HFFc6 (cell line): ENCODE data around the gene EMILIN2. TPM values are rescaled to one million over a fixed set of nuclear protein-coding genes. Genes with fewer than 3 reads are reported as not detected.

Experiments used
- DNase-seq: peaks from one replicate; pipeline ENCODE4 v3.0.0-alpha.2; 2018
- H3K27ac Mint-ChIP-seq: 2 replicates; pipeline ENCODE4 v1.8.0; 2020; ENCODE audit warnings: mild to moderate bottlenecking, mixed read lengths
- H3K27me3 Mint-ChIP-seq: 2 replicates; pipeline ENCODE4 v1.8.0; 2021; ENCODE audit warnings: mild to moderate bottlenecking, moderate library complexity, mixed read lengths; ENCODE audit not compliant: insufficient read depth
- H3K36me3 Mint-ChIP-seq: 2 replicates; pipeline ENCODE4 v1.8.0; 2021; ENCODE audit warnings: low read depth, mixed read lengths
- H3K4me1 Mint-ChIP-seq: 2 replicates; pipeline ENCODE4 v1.8.0; 2020; ENCODE audit warnings: low read depth, mixed read lengths
- H3K4me3 Mint-ChIP-seq: 2 replicates; pipeline ENCODE4 v1.8.0; 2020; ENCODE audit warnings: mild to moderate bottlenecking, moderate library complexity, mixed read lengths
- H3K9me3 Mint-ChIP-seq: 2 replicates; pipeline ENCODE4 v1.8.0; 2020; ENCODE audit warnings: mild to moderate bottlenecking, mixed read lengths
- CTCF ChIP-seq: fragments of 200-600 bp; sonication (generic); IDR thresholded peaks from 2 replicates; pipeline ENCODE4 v1.5.0; 2021; ENCODE audit warnings: antibody characterized with exemption, mild to moderate bottlenecking
- total RNA-seq, 6 experiments: library from RNA; stranded (reverse); fragmentation: NEBNext Ultra II Directional; extraction: Animal tissue kit (Norgen Biotek cat#: 25700); gene quantifications; 2 replicates in 1 of 6; 3 replicates in 5 of 6; pipeline ENCODE4 v1.2.3, GENCODE V29; 2021

Gene EMILIN2
- total RNA-seq, 6 experiments from 2014 or later: 5.9 to 10.6 (median 8.2) TPM

GRCh38 chr18:2916184-2916583 lies 69.4 kb downstream of the EMILIN2 start:
- peaks cover 19% of the 10 kb centered on the region for H3K36me3 Mint-ChIP-seq
- H3K27ac Mint-ChIP-seq: peak overlapping the region; percentile 10; the same call in 1 of the 2 replicates
- no peaks in the 10 kb centered on the region for H3K27me3 Mint-ChIP-seq
- no peak for DNase-seq
- no peaks in the 10 kb centered on the region; the same call in 1 of the 2 replicates for H3K4me1 Mint-ChIP-seq
- H3K4me3 Mint-ChIP-seq: no peak overlapping the region
- no peaks in the 10 kb centered on the region for H3K9me3 Mint-ChIP-seq
- no peak for TF ChIP-seq CTCF

GRCh38 chr18:2917259-2918047 lies 70.6 kb downstream of the EMILIN2 start:
- Mint-ChIP-seq H3K4me3 (no peak overlapping the region), H3K4me1 (no peaks in the 10 kb centered on the region; the same call in 1 of the 2 replicates), H3K36me3 (peaks cover 26% of the 10 kb centered on the region), H3K27me3 (no peaks in the 10 kb centered on the region), H3K9me3 (no peaks in the 10 kb centered on the region), H3K27ac (no peak overlapping the region)
- DNase-seq: no peak
- TF ChIP-seq CTCF: no peak

GRCh38 chr18:2918761-2919550 lies 72.2 kb downstream of the EMILIN2 start:
- DNase-seq: no peak
- no peak for TF ChIP-seq CTCF
- Mint-ChIP-seq H3K27ac (no peak overlapping the region), H3K9me3 (no peaks in the 10 kb centered on the region), H3K36me3 (peaks cover 23% of the 10 kb centered on the region), H3K4me3 (no peak overlapping the region), H3K4me1 (no peaks in the 10 kb centered on the region; the same call in 1 of the 2 replicates), H3K27me3 (no peaks in the 10 kb centered on the region)

- no peak for DNase-seq
- Mint-ChIP-seq H3K36me3 (peaks cover 27% of the 10 kb centered on the region), H3K9me3 (no peaks in the 10 kb centered on the region), H3K4me3 (no peak overlapping the region), H3K27me3 (no peaks in the 10 kb centered on the region), H3K27ac (no peak overlapping the region), H3K4me1 (no peaks in the 10 kb centered on the region; the same call in 1 of the 2 replicates)
- TF ChIP-seq CTCF: no peak
These were observed 72.8 kb downstream of the EMILIN2 start for GRCh38 chr18:2919600-2919999.

- H3K36me3 Mint-ChIP-seq: peaks cover 24% of the 10 kb centered on the region
- no peaks in the 10 kb centered on the region for H3K9me3 Mint-ChIP-seq
- no peaks in the 10 kb centered on the region for H3K27me3 Mint-ChIP-seq
- H3K27ac Mint-ChIP-seq: no peak overlapping the region
- H3K4me1 Mint-ChIP-seq: no peaks in the 10 kb centered on the region; the same call in 1 of the 2 replicates
- DNase-seq: no peak
- TF ChIP-seq CTCF: no peak
- no peak overlapping the region for H3K4me3 Mint-ChIP-seq
These were observed 73.2 kb downstream of the EMILIN2 start for GRCh38 chr18:2920027-2920426.
